Activated effector memory CD4-positive, alpha-beta T cell treated with anti-CD3 and anti-CD28 coated beads, Interleukin-2, amount 50 U/mL, for 16 hours (primary cell): ENCODE results near the gene COL16A1.
"Not testable (repeated sequence)": the region's sequence is repeated elsewhere in the genome, so short reads cannot be mapped to it uniquely, and the experiment has no call there.

Source experiments
- DNase-seq: peaks from one replicate; pipeline ENCODE4 v3.0.0-alpha.2; 2020

COL16A1 gene

DNA sequence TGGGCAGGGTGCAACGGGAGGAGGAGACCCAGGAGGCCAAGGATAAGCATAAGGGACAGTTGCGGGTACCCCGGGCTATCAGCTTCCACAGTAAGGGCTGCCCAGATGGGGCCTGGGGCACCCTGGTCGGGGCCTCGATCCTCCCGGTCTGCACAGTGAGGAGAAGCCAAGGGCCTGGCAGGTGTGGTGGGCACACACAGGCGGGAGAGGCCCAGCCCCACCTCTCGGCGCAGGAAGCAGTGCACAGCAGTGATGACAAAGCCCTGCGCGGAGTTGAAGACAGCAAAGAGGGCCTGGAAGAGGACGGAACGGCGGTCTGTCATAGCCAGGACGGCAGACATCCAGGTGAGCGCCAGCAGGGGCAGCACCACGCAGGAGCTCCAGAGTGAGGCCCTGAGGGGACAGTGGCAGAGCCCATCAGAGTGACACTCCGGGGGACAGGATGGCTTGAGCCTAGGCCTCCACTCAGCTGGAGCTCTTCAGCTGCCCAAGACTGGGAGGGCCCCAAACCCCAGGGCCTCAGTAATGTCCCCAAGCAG lies 29.0 kb upstream of the COL16A1 start:
- DNase-seq: no peak

DNA sequence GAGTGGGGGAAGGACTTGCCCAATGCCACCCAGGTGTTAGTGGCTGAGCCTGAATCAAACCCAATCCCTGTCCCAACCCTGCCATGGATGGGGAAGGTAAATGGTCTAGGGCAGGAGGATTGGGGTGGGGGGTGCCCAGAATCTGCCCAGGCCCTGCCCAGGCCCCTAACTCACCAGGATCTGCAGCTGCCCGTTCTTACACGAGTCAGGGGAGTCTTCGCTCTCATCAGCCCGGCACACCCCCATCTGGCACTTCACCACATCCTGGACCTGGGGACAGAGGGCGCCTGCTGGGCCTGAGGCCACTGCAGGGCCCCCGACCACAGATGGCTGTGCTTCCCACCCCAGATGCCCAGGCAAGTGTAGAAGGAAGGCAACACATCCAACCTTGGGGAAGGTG lies 28.5 kb upstream of the COL16A1 start:
- no peak for DNase-seq

DNA sequence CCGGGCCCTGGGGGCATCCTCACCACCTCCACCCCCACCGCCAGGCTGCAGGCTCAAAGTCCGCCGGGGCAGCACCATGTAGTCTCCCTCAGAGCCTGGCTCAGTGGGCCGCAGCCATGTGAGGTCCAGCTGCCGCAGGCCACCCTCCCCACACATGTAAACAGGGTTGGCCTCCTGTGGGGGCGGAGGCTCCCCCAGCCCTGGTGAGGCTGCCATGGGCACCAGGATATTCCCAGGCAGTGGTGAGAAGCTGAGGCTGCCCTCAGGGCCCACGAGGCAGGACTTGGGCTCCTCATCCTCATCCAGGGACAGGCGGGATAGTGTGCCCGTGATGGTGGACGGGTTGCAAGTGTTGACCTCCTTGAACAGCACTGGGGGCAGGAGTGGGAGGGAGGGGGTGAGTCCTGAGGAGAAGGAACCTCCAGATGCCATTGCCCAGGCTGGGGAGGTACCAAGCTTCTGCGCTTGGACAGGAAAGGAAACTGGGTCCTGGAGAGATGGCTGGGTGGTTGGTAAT lies 27.3 kb upstream of the COL16A1 start:
- no peak for DNase-seq

GRCh38 chr1:31730336-31731048 lies 26.7 kb upstream of the COL16A1 start:
- DNase-seq: no peak

- DNase-seq: no peak
Observed at GRCh38 chr1:31727849-31728248, 24.0 kb upstream of the COL16A1 start.

DNA sequence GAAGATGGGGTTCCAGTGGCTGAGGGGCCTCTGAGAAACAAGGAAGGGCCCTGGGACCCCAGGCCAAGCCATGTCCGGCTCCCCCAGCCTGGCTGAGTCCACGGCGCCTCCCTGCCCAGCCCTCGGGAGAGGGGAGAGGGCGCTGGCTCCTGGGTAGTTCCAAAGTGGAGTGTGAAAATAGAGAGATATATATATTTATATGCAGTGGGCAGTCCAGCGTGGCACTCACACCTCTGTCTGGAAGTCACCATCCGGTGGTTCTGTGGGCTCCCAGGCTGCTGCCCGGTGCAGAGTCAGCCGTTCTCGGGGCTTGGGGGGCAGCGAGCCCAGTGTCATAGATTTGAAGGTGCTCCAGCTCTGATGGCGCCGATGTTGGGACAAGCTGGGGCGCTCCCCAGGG lies 23.4 kb upstream of the COL16A1 start:
- DNase-seq: no peak

DNA sequence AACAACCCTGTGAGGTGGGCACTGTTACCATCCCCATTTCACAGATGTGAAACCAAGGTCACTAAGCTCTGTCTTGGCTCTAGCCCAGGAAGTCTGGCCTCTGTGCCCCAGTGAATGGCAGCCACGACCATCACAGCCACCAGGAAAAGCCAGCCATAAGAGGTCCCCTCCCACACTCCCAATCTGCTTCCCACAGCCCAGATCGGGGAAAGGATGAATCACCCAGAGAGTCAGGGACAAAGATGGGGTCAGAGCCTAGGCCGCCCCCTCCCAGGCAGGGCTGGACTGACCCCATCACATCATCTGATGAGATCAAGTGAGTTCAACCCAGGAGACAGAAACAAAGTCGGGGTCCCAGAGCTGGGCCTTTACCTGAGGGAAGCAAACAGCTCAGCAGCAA lies 22.9 kb upstream of the COL16A1 start:
- no peak for DNase-seq

GRCh38 chr1:31725777-31726535 lies 22.1 kb upstream of the COL16A1 start:
- no peak for DNase-seq

GRCh38 chr1:31725134-31725533 lies 21.3 kb upstream of the COL16A1 start:
- DNase-seq: no peak

DNA sequence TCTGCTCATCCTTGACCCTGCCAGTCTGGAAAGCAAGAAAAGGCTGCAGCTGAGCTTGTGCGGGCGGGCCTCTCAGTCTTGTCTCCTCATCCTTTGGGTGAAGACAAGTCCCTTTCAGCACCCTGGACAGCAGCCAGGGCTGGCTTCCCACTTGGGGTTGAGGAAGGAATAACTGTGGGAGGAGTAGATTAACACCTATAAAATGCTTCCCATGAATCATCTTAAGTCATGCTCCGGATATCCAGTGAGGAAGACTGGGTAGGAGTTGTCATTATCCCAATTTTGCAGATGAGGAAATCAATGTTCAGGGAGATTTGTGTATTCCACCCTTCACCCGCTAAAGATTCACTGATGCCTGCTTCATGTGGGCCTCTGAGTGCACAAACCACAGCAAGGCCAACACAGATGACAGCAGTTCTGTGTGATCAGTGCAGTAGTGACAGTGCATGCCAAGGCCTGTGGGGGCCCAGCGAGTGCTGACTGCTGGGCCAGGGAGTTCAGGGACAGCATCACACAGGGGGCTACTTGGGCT lies 20.1 kb upstream of the COL16A1 start:
- DNase-seq: peak; percentile 75

DNA sequence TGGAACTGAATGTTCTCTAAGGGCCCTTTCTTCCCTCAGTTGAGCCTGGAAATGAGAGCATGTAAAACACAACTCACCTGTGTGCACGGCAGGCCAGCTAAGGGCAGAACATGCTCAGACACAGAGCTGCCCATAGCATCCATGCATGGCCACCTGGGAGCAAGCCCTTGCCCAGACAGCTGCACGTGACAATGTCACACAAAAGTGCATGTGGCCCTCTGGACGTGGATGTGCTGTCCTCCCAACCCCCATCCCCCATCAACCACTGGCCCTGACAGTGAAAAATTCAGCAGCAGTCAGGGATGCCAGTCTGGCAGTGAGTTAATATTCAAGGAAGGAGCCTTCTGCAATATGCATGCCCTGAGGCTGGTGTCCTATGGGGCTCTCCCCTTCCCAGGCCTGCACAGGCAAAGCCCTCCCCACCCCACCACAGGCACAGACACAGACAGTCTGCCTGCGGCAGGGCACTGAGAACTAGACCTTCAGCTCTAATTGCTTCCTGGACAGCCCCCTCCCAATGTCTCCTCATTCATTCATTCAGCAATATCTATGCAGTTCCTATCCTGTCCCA lies 14.6 kb upstream of the COL16A1 start:
- DNase-seq: no peak

- no peak for DNase-seq
Observed at GRCh38 chr1:31717341-31717740, 13.5 kb upstream of the COL16A1 start.

DNA sequence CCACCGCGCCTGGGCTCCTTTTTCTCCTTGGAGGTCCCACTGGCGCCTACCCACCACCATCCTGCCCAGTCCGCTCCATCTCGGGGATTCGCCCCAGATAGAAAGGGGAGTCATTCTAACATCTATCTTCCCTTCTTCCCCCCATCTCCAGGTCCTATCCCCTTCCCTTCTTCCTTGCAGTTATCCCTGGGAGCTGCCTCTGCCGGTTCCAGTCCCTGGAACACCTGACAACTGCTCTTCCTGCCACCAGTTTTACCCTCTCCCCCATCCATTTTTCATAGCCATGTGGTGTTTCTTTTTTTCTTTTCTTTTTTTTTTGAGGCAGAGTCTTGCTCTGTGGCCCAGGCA lies 12.0 kb upstream of the COL16A1 start:
- no peak for DNase-seq

GRCh38 chr1:31715087-31715872 lies 11.5 kb upstream of the COL16A1 start:
- DNase-seq: peak; percentile 72

GRCh38 chr1:31714442-31715086 lies 10.7 kb upstream of the COL16A1 start:
- DNase-seq: no peak

GRCh38 chr1:31712630-31713029 lies 8.8 kb upstream of the COL16A1 start:
- DNase-seq: no peak

GRCh38 chr1:31712068-31712467 lies 8.3 kb upstream of the COL16A1 start:
- DNase-seq: no peak

GRCh38 chr1:31708324-31708723 lies 4.5 kb upstream of the COL16A1 start:
- no peak for DNase-seq

- no peak for DNase-seq
Observed at GRCh38 chr1:31707711-31708110, 3.9 kb upstream of the COL16A1 start.

GRCh38 chr1:31707059-31707600 lies 3.3 kb upstream of the COL16A1 start:
- not testable (repeated sequence) for DNase-seq

DNA sequence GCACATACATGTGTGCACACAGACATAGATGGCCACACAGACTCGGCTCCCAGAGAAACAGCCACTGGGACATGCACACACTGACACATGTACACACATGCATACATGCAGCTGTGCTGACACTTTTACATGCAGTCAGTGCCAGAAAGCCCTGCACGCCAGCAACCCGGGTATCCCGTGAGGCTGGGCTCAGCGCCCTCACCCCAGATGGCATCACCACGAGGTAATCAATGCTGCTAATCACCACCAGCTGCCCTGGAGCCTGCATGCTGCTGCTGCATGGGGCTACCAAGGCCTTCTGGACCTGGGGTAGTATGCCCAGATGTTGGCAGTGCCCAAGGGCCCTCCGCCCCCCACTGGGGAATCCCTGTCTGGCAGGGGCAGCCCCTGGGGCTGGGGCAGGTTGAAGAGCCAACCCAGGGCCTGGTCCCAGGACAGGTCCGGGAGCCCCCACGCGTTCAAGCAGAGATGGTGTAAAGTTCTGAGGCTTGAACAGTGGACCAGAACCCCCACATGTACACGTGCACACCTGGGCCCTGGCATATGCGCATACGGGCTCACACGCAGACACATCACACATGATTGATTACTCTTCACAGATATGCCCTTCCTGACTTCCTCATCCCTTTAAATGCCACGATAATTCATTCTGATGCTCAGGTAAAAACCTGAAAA lies 2.7 kb upstream of the COL16A1 start:
- no peak for DNase-seq
